GM18519 (cell line): ENCODE results near the gene PLEKHJ1.

Source experiments
- ATAC-seq: cut with Tn5 transposase; IDR thresholded peaks from one replicate; pipeline ENCODE4 v1.9.1; 2021; ENCODE audit warnings: mild to moderate bottlenecking, moderate library complexity; ENCODE audit not compliant: unreplicated experiment, low FRiP score

Gene PLEKHJ1

DNA sequence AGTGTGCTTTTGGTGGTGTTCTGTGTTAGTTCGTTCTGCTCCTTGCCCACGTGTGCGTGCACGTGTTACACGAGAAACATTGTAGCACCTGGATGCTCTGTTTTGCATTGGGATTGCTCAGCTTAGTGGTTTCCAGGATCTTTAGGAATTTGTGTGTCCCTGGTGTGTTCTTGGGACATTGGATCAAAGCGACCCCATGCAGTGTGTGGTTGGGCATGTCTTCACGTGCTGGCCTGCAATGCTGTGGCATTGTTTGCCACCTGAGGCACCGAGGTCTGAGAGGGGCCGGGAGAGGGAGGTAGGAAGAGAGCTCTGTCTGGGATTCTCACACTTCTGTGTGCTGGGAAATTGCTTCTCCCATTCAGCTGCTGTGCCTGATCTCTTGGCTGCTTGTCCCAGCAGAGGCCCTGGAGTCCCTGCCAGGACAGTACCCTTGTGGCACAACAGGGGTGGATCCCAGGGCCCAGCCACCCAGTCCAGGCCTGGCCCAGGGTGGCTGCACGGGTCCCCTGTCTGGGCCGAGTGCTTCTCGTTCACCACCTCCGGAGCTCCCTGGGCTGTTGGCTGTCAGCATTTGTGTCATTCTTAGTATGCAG is 11.3 kb downstream of the PLEKHJ1 start:
- no peak for ATAC-seq

DNA sequence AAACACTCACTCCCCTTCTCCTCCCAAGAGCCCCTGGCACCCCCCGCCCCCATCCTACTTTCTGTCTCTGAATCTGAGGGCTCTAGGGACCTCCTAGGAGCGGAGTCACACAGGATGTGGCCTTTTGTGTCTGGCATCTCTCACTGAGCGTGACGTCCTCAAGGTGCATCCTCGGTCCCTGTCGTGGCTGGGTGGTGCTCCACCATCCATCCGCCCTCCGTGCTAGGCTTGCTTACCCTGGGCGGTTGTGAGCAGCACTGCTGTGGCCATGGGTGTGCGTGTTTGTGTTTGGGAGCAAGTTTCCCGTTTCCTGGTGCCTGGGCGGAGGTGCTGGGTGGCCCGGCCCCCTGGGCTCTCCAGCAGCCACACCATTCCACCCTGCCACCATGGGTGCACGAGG is 12.2 kb downstream of the PLEKHJ1 start:
- ATAC-seq, result no peak

- no peak for ATAC-seq
These were observed 12.7 kb downstream of the PLEKHJ1 start for GRCh38 chr19:2223391-2223790.

GRCh38 chr19:2221918-2222317 is 14.2 kb downstream of the PLEKHJ1 start:
- ATAC-seq, result no peak

- no peak for ATAC-seq
These were observed 14.8 kb downstream of the PLEKHJ1 start for GRCh38 chr19:2221250-2221831.

- ATAC-seq, result no peak
These were observed 16.4 kb downstream of the PLEKHJ1 start for GRCh38 chr19:2219726-2220125.

DNA sequence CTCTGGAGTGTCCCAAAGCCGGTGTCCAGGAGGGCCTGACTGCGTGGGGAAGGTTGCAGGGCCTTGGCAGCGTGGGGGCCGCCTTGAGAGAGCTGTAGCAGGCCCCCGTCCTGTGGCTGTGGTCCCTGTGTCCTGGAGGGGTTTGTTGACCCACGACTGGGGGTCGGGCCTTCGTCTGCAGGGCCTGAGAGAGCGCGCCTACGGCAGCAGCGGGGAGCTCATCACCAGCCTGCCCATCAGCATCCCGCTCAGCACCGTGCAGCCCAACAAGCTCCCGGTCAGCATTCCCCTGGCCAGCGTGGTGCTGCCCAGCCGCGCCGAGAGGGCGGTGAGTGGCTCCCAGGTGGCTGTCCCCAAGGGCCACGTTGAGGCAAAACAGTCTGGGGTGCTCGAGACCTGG is 18.5 kb downstream of the PLEKHJ1 start:
- ATAC-seq, result no peak

GRCh38 chr19:2216361-2217225 is 19.5 kb downstream of the PLEKHJ1 start:
- no peak for ATAC-seq

GRCh38 chr19:2215281-2215751 is 20.8 kb downstream of the PLEKHJ1 start:
- no peak for ATAC-seq

GRCh38 chr19:2214251-2214650 is 21.9 kb downstream of the PLEKHJ1 start:
- ATAC-seq, result no peak

DNA sequence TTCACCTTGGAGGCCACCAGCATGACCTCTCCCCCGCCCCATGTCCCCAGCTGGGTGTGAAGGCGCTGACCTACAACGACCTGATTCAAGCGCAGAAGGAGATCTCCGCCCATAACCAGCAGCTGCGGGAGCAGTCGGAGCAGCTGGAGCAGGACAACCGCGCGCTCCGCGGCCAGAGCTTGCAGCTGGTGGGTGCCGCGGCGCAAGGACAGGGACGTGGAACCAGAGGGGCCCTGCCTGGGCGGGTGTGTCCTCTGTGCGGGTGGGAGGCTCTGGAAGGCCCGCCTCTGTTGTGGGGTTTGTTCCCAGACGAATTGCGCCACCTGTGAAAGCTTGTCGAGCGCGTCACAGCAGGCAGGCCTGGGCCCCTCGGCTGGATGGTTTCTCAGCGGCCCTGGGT is 22.3 kb downstream of the PLEKHJ1 start:
- ATAC-seq, result no peak

GRCh38 chr19:2212861-2213711 is 23.0 kb downstream of the PLEKHJ1 start:
- ATAC-seq, result no peak

DNA sequence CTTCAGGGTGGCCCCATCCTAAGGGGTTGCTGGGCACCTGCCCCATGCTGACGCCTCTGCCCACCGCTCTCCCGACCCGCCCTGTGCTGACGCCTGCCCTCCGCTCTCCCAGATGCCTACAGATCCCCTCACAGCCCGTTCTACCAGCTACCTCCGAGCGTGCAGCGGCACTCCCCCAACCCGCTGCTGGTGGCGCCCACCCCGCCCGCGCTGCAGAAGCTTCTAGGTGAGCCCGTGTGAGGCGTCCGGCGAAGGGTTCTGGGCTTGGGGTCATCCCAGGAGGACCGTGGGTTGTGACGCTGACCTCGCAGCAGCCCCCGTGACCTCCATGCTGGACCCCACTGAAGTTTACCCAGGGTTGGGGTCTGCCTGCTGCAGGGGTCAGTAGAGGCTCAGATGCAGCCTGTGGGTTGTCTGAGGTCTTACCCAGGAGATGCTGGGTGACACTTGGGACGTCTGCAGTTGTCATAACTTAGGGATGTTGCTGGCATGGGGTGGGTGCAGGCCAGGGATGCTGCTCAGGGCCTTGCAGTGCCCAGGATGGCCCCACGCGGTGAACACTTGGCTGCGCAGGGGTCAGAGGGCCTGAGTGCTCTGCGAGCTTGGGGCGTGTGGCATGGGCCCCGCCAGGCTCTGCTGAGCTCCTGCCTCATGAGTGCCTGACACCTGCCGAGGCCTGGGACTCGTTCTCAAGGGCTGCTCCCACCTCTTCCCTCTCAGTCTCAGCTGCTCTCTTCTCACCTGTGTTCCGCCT is 25.0 kb downstream of the PLEKHJ1 start:
- ATAC-seq, result no peak

- ATAC-seq, result no peak
These were observed 25.9 kb downstream of the PLEKHJ1 start for GRCh38 chr19:2210206-2210605.

DNA sequence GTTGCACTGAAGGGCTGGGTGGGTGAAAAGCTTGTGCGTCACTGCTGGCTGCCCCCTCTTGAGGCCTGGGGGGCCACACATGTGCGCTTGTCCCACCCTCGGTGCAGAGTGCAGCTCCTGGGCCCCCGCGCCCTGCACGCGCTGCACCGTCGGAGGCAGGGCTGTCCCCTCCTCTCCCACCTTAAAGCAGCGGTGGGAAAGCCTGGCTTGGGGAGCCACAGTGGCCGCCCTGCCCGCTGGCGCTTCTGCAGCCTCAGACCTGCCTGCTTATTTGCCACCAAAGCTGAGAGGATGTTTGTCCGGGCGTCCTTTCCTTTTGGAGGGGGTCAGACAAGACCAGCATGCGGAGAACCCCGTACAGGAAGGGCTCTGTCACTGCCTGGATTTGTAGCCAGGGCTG is 26.7 kb downstream of the PLEKHJ1 start:
- no peak for ATAC-seq

GRCh38 chr19:2208975-2209374 is 27.2 kb downstream of the PLEKHJ1 start:
- no peak for ATAC-seq

GRCh38 chr19:2207991-2208860 is 27.9 kb downstream of the PLEKHJ1 start:
- no peak for ATAC-seq

DNA sequence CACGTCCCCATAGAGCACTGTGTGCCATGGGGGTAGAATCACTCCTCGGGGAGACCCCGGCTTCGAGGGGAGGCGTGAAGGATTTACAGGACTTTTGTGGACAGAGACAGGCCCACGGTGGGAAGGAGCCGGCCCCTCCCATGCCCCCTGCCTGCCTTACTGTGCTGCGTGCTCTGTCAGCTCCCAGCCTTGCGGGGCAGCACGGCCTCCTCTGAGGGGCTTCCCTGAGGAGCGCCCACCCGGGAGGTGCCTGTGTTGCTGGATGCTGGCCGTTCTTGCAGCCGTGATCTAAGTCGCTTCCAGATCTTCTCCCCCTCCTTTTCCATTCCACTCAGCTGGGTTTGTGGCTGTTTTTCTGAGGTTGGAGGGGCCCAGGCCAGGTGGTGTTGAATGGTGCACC is 29.1 kb downstream of the PLEKHJ1 start:
- ATAC-seq, result no peak

DNA sequence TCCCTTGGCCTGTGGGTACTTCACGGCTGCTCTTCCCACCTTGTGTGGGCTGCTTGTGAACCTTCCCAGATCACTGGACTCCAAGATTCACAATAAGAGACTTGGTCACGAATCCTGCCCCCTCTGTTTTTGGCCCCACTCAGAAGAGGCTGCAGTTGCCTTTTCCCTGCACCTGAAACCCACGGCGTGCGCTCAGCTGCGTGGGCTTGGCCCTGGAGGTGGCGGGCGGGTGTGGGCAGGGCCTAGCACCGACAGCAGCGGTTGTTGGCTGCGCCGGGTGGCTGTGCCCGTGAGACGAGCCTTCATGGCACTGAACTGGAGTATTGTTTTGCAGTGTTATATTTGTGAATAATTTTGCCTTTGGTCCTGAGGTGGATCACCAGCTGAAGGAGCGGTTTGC is 33.8 kb downstream of the PLEKHJ1 start:
- ATAC-seq, result no peak
